OCI-LY7 (cell line): ENCODE data around the gene TMEM72. TPM values are rescaled to one million over a fixed set of nuclear protein-coding genes. Genes with fewer than 3 reads are reported as not detected.

Experiments
- BruUV-seq: library from RNA; stranded (reverse); fragments of 400-500 nt; replicated peaks from 2 replicates; lab custom pipeline; 2021; lab: Mats Ljungman, UMichigan
- CTCF ChIA-PET: fragments of 300-600 bp; sonication (Branson Sonifier 250); formaldehyde crosslinking; loops from one replicate; lab custom pipeline; 2022; ENCODE audit warnings: antibody characterized with exemption; ENCODE audit not compliant: unreplicated experiment; lab: Charles Lee
- POLR2A ChIA-PET: fragments of 300-600 bp; sonication (Branson Sonifier 250); formaldehyde crosslinking; loops from one replicate; lab custom pipeline; 2022; ENCODE audit warnings: antibody characterized with exemption; lab: Charles Lee
- DNase-seq: peaks from one replicate; pipeline ENCODE4 v3.0.0-alpha.2; 2015; ENCODE audit warnings: low spot score
- H2AFZ ChIP-seq: fragments of 200-600 bp; sonication (generic), shearing (Covaris generic); 2 replicates; pipeline ENCODE4 v1.6.1; 2014; ENCODE audit warnings: mild to moderate bottlenecking, antibody characterized with exemption, low read length, moderate library complexity
- H3K27ac ChIP-seq: fragments of 200-600 bp; sonication (generic); 2 replicates; pipeline ENCODE4 v1.5.1; 2014; ENCODE audit warnings: mixed run types, low read depth, mild to moderate bottlenecking, moderate library complexity, low read length, inconsistent platforms; ENCODE audit not compliant: poor library complexity, severe bottlenecking
- H3K36me3 ChIP-seq: fragments of 200-600 bp; sonication (generic); 2 replicates; pipeline ENCODE4 v1.6.1; 2014; ENCODE audit warnings: mild to moderate bottlenecking, antibody characterized with exemption, low read length, moderate library complexity, mixed read lengths; ENCODE audit not compliant: insufficient read depth
- H3K4me1 ChIP-seq: fragments of 200-600 bp; sonication (generic); 2 replicates; pipeline ENCODE4 v1.5.1; 2014; ENCODE audit warnings: mild to moderate bottlenecking, low read length; ENCODE audit not compliant: insufficient read depth, poor library complexity, severe bottlenecking
- H3K4me2 ChIP-seq: fragments of 200-600 bp; sonication (generic); 2 replicates; pipeline ENCODE4 v1.6.1; 2014; ENCODE audit warnings: mild to moderate bottlenecking, low read length
- H3K4me3 ChIP-seq: fragments of 200-600 bp; sonication (generic); 2 replicates; pipeline ENCODE4 v1.5.1; 2014; ENCODE audit warnings: mild to moderate bottlenecking, low read depth, low read length; ENCODE audit not compliant: poor library complexity, severe bottlenecking
- H3K79me2 ChIP-seq: fragments of 200-600 bp; sonication (generic); 2 replicates; pipeline ENCODE4 v1.6.1; 2016; ENCODE audit warnings: low read depth, mild to moderate bottlenecking, low read length, moderate library complexity, mixed read lengths; ENCODE audit not compliant: insufficient read depth
- H3K9me2 ChIP-seq: fragments of 200-600 bp; sonication (generic); 2 replicates; pipeline ENCODE4 v1.6.1; 2016; ENCODE audit warnings: mild to moderate bottlenecking, low read length, mixed read lengths; ENCODE audit not compliant: insufficient read depth
- H3K9me3 ChIP-seq: fragments of 200-600 bp; sonication (generic); 2 replicates; pipeline ENCODE4 v1.6.1; 2014; ENCODE audit warnings: mild to moderate bottlenecking, mixed run types, low read length, mixed read lengths
- H4K20me1 ChIP-seq: fragments of 200-600 bp; sonication (generic); 2 replicates; pipeline ENCODE4 v1.6.1; 2014; ENCODE audit warnings: mild to moderate bottlenecking, antibody characterized with exemption, low read length, moderate library complexity, mixed read lengths; ENCODE audit not compliant: insufficient read depth
- EZH2phosphoT487 ChIP-seq: fragments of 200-600 bp; sonication (generic); IDR thresholded peaks from 2 replicates; pipeline ENCODE4 v1.6.1; 2018; ENCODE audit warnings: low read depth, borderline replicate concordance, mild to moderate bottlenecking, mixed run types, antibody characterized with exemption, low read length, moderate library complexity, mixed read lengths
- intact Hi-C: fragments of 100-400 bp; cut with micrococcal nuclease; formaldehyde crosslinking; loops from one replicate; pipeline ENCODE4 v1.10.0; 2022; ENCODE audit not compliant: unreplicated experiment
- total RNA-seq, 2 experiments: library from RNA; depleted of rRNA in 1 of 2; stranded (reverse); fragments of >200 nt in 1 of 2; shearing (Covaris generic) in 1 of 2; gene quantifications; 2 replicates each; pipeline ENCODE4 v1.2.3, GENCODE V29; 2014 to 2022
- TF ChIP-seq, protein P1 (sequence below): fragments of 200-600 bp; sonication (generic); conservative IDR thresholded peaks from 2 replicates; pipeline ENCODE4 v1.5.1; 2014; ENCODE audit warnings: mild to moderate bottlenecking, antibody characterized with exemption, low read length, moderate library complexity, mixed read lengths

The TMEM72 gene
- total RNA-seq, 2 experiments from 2014 or later, result not detected

DNA sequence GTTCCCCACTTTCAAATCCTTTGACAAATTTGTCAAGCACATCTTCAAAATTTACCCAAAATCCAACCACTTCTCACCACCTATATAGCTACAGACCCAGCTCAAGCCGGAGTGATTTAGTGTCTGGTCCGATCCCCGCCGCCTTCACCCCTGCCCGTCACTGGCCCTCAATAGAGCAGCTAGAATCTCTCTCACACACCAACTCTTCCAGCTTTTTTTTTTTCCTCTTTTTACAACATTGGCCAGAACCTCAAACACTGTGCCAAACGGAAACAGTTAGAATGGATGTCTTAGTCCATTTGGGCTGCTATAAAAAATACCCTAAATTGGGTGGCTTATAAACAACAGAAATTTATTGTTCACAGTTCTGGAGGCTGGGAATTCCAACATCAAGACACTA is 41.1 kb upstream of the TMEM72 start:
- Histone ChIP-seq H4K20me1 (no peaks in the 10 kb centered on the region), H3K4me3 (no peak overlapping the region), H2AFZ (no peak overlapping the region), H3K4me2 (no peak overlapping the region), H3K4me1 (no peaks in the 10 kb centered on the region), H3K79me2 (no peaks in the 10 kb centered on the region), H3K36me3 (no peaks in the 10 kb centered on the region), H3K9me2 (no peaks in the 10 kb centered on the region), H3K27ac (no peak overlapping the region), H3K9me3 (no peaks in the 10 kb centered on the region)
- DNase-seq, result no peak
- ChIA-PET CTCF (no interaction called here), POLR2A (no interaction called here)
- TF ChIP-seq, protein P1, sequence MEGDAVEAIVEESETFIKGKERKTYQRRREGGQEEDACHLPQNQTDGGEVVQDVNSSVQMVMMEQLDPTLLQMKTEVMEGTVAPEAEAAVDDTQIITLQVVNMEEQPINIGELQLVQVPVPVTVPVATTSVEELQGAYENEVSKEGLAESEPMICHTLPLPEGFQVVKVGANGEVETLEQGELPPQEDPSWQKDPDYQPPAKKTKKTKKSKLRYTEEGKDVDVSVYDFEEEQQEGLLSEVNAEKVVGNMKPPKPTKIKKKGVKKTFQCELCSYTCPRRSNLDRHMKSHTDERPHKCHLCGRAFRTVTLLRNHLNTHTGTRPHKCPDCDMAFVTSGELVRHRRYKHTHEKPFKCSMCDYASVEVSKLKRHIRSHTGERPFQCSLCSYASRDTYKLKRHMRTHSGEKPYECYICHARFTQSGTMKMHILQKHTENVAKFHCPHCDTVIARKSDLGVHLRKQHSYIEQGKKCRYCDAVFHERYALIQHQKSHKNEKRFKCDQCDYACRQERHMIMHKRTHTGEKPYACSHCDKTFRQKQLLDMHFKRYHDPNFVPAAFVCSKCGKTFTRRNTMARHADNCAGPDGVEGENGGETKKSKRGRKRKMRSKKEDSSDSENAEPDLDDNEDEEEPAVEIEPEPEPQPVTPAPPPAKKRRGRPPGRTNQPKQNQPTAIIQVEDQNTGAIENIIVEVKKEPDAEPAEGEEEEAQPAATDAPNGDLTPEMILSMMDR, result no peak
- intact Hi-C loops, result no loop called here
- BruUV-seq, result no TSS peak

DNA sequence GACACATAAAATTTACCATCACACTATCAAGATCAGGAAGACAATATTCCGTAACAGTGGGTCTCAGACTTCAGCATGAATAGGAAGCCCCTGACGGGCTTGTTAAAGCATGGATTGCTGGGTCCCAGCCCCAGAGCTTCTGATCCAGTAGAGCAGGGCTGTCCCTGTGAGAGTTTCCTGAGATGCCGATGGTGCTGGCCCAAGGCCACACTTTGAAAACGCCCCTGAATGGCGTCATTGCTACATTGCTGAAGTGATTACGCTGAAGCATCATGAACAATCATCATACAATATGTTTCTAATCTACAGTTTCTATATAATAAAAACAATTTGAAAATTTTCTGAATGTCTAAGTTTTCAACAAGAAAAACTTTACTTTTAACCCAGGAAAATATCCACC is 38.0 kb upstream of the TMEM72 start:
- H3K9me3 ChIP-seq, result no peaks in the 10 kb centered on the region
- no peaks in the 10 kb centered on the region for H3K36me3 ChIP-seq
- no peak overlapping the region for H3K27ac ChIP-seq
- no TSS peak for BruUV-seq
- no peaks in the 10 kb centered on the region for H3K79me2 ChIP-seq
- CTCF ChIA-PET, result no interaction called here
- TF ChIP-seq, protein P1, result no peak
- no peak for TF ChIP-seq EZH2phosphoT487
- H3K4me2 ChIP-seq, result no peak overlapping the region
- DNase-seq, result no peak
- no peaks in the 10 kb centered on the region for H3K4me1 ChIP-seq
- H4K20me1 ChIP-seq, result no peaks in the 10 kb centered on the region
- intact Hi-C loops, result no loop called here
- no peak overlapping the region for H3K4me3 ChIP-seq
- POLR2A ChIA-PET, result no interaction called here
- H3K9me2 ChIP-seq, result no peaks in the 10 kb centered on the region
- H2AFZ ChIP-seq, result no peak overlapping the region

DNA sequence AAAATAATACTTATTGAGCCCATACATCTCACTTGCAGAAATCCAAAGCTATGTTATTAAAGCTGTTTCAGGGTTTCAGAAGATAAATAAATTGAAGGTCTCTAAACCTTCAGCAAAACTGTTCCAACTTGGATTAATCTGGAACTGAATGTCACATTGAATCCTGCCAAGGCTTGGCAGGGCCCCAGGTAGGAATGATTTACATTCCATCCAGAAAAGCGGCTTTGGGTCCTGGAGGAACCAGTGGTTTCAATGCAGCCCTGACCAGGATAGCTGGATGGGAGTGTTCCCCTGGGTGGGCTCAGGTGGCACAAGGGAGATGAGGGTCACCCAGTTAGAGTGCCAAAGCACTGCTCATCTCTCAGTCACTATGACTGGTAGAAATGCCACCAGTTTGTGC is 37.0 kb upstream of the TMEM72 start:
- POLR2A ChIA-PET, result interaction anchor here (0.5 kb wide), 1 partner anchor 215 kb away, joined by 6 read pairs; no protein-coding TSS in a partner anchor
- Histone ChIP-seq H4K20me1 (no peaks in the 10 kb centered on the region), H3K9me2 (no peaks in the 10 kb centered on the region), H3K36me3 (no peaks in the 10 kb centered on the region), H3K4me1 (no peaks in the 10 kb centered on the region), H2AFZ (no peak overlapping the region), H3K4me2 (no peak overlapping the region), H3K9me3 (no peaks in the 10 kb centered on the region), H3K4me3 (no peak overlapping the region), H3K27ac (no peak overlapping the region), H3K79me2 (no peaks in the 10 kb centered on the region)
- CTCF ChIA-PET, result no interaction called here
- DNase-seq, result no peak
- intact Hi-C loops, result no loop called here
- no peak for TF ChIP-seq EZH2phosphoT487
- BruUV-seq, result no TSS peak
